Body of pancreas (tissue), 4 donors: ENCODE measurements around the gene ZFX.

Source experiments
- POLR2A ChIP-seq, 3 donors: fragments of 450-650 bp; IDR thresholded peaks; one replicate each; pipeline ENCODE4 v1.6.1; 2016; ENCODE audit warnings: antibody characterized with exemption in 3 of 3, mild to moderate bottlenecking in 2 of 3
- TF ChIP-seq, protein P1 (sequence below), 7 experiments: fragments of 450-650 bp in 4 of 7; fragments of 200-600 bp in 3 of 7; sonication (generic) in 3 of 7; IDR thresholded peaks; one replicate each; pipeline ENCODE4 v1.5.1; 2016 to 2019; ENCODE audit warnings: antibody characterized with exemption in 7 of 7

DNA sequence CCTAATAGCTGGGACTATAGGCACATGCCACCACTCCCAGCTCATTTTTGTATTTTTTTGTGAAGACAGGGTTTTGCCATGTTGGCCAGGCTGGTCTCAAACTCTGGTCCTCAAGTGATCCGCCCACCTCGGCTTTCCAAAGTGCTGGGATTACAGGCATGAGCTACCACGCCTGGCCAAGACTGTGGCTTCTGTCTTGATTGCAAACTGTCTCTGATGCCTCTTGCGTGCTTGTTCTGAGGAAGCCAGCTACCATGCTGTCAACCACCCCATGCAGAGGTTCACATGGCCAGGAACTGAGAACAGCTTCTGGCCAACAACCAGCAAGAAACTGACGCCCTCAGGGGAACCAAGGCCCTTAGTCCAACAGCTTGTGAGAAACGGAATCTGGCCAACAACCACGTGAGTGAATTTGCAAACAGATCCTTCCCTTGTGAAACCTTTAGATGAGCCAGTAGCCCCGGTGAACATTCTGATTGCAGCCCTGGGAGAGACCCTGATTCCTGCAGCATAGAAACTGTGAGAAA is 93.2 kb downstream of the ZFX start:
- TF ChIP-seq, protein P1, sequence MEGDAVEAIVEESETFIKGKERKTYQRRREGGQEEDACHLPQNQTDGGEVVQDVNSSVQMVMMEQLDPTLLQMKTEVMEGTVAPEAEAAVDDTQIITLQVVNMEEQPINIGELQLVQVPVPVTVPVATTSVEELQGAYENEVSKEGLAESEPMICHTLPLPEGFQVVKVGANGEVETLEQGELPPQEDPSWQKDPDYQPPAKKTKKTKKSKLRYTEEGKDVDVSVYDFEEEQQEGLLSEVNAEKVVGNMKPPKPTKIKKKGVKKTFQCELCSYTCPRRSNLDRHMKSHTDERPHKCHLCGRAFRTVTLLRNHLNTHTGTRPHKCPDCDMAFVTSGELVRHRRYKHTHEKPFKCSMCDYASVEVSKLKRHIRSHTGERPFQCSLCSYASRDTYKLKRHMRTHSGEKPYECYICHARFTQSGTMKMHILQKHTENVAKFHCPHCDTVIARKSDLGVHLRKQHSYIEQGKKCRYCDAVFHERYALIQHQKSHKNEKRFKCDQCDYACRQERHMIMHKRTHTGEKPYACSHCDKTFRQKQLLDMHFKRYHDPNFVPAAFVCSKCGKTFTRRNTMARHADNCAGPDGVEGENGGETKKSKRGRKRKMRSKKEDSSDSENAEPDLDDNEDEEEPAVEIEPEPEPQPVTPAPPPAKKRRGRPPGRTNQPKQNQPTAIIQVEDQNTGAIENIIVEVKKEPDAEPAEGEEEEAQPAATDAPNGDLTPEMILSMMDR (IDR thresholded peaks at IDR 0.05): no peak
- no peak for TF ChIP-seq POLR2A (IDR thresholded peaks at IDR 0.05)
